ENCODE data around the gene APOA5. TPM values are rescaled to one million over a fixed set of nuclear protein-coding genes. Genes with fewer than 3 reads are reported as not detected.

Gene APOA5
- total and polyA plus RNA-seq, 2 experiments from 2014 or later: 0.18 to 0.35 TPM

DNA sequence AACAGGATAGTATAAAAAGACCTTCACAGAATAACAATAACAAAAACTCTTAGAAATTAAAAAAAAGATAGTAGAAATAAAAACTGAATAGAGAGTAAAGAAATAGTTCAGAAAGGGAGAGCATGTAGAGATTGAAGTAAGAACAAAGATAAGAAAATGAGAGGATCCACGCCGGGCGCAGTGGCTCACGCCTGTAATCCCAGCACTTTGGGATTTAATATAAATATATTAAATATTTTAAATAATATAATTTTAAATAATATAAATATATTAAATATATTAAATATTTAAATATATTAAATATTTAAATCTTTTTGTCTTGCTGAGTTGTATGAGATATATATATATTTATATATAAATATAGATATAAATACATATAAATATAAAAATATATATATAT is 20.4 kb upstream of the APOA5 start:
- Mint-ChIP-seq H3K9me3 (no peaks in the 10 kb centered on the region), H3K36me3 (ENCODE audit: low read depth) (no peaks in the 10 kb centered on the region), H3K27ac (no peak overlapping the region), H3K4me1 (no peaks in the 10 kb centered on the region; the same call in 2 of the 3 replicates), H3K27me3 (ENCODE audit: insufficient read depth, low read depth, poor library complexity) (peaks cover 6% of the 10 kb centered on the region), H3K4me3 (no peak overlapping the region)
- no peaks in the 10 kb centered on the region for H3K36me3 ChIP-seq (ENCODE audit: insufficient read depth)
- H3K9me2 ChIP-seq (ENCODE audit: insufficient read depth): no peaks in the 10 kb centered on the region
- no peak overlapping the region for H2AFZ ChIP-seq
- no peaks in the 10 kb centered on the region for H3K4me1 ChIP-seq (ENCODE audit: insufficient read depth)
- DNase-seq (ENCODE audit: low spot score) (no peak), ATAC-seq (no peak)
- H3F3A ChIP-seq (replicated peaks; ENCODE audit: low read depth): no peaks in the 10 kb centered on the region
- H3K4me2 ChIP-seq: no peak overlapping the region
- H3K79me2 ChIP-seq (replicated peaks; ENCODE audit: insufficient read depth): no peaks in the 10 kb centered on the region
- TF ChIP-seq ZNF331 (CRISPR knock-in tag; IDR thresholded peaks at IDR 0.05; ENCODE audit: low read depth) (no peak), EZH2phosphoT487 (IDR thresholded peaks at IDR 0.05; ENCODE audit: unreplicated experiment) (no peak), EZH2 (IDR thresholded peaks at IDR 0.05; ENCODE audit: low read depth, unreplicated experiment) (no peak), CREB1 (CRISPR knock-in tag; IDR thresholded peaks at IDR 0.05; ENCODE audit: low read depth) (no peak), JUNB (IDR thresholded peaks at IDR 0.05; ENCODE audit: unreplicated experiment) (no peak), NANOG (IDR thresholded peaks at IDR 0.05; ENCODE audit: borderline replicate concordance) (no peak), STAT1 (IDR thresholded peaks at IDR 0.05; ENCODE audit: unreplicated experiment) (no peak), POLR2AphosphoS5 (IDR thresholded peaks at IDR 0.05; ENCODE audit: low read depth) (no peak), ZNF114 (CRISPR knock-in tag; IDR thresholded peaks at IDR 0.05) (no peak)
- TF ChIP-seq, protein P1, sequence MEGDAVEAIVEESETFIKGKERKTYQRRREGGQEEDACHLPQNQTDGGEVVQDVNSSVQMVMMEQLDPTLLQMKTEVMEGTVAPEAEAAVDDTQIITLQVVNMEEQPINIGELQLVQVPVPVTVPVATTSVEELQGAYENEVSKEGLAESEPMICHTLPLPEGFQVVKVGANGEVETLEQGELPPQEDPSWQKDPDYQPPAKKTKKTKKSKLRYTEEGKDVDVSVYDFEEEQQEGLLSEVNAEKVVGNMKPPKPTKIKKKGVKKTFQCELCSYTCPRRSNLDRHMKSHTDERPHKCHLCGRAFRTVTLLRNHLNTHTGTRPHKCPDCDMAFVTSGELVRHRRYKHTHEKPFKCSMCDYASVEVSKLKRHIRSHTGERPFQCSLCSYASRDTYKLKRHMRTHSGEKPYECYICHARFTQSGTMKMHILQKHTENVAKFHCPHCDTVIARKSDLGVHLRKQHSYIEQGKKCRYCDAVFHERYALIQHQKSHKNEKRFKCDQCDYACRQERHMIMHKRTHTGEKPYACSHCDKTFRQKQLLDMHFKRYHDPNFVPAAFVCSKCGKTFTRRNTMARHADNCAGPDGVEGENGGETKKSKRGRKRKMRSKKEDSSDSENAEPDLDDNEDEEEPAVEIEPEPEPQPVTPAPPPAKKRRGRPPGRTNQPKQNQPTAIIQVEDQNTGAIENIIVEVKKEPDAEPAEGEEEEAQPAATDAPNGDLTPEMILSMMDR (conservative IDR thresholded peaks at IDR 0.05; ENCODE audit: low read depth in 2 of 2): no peak
- TF ChIP-seq, protein P2, sequence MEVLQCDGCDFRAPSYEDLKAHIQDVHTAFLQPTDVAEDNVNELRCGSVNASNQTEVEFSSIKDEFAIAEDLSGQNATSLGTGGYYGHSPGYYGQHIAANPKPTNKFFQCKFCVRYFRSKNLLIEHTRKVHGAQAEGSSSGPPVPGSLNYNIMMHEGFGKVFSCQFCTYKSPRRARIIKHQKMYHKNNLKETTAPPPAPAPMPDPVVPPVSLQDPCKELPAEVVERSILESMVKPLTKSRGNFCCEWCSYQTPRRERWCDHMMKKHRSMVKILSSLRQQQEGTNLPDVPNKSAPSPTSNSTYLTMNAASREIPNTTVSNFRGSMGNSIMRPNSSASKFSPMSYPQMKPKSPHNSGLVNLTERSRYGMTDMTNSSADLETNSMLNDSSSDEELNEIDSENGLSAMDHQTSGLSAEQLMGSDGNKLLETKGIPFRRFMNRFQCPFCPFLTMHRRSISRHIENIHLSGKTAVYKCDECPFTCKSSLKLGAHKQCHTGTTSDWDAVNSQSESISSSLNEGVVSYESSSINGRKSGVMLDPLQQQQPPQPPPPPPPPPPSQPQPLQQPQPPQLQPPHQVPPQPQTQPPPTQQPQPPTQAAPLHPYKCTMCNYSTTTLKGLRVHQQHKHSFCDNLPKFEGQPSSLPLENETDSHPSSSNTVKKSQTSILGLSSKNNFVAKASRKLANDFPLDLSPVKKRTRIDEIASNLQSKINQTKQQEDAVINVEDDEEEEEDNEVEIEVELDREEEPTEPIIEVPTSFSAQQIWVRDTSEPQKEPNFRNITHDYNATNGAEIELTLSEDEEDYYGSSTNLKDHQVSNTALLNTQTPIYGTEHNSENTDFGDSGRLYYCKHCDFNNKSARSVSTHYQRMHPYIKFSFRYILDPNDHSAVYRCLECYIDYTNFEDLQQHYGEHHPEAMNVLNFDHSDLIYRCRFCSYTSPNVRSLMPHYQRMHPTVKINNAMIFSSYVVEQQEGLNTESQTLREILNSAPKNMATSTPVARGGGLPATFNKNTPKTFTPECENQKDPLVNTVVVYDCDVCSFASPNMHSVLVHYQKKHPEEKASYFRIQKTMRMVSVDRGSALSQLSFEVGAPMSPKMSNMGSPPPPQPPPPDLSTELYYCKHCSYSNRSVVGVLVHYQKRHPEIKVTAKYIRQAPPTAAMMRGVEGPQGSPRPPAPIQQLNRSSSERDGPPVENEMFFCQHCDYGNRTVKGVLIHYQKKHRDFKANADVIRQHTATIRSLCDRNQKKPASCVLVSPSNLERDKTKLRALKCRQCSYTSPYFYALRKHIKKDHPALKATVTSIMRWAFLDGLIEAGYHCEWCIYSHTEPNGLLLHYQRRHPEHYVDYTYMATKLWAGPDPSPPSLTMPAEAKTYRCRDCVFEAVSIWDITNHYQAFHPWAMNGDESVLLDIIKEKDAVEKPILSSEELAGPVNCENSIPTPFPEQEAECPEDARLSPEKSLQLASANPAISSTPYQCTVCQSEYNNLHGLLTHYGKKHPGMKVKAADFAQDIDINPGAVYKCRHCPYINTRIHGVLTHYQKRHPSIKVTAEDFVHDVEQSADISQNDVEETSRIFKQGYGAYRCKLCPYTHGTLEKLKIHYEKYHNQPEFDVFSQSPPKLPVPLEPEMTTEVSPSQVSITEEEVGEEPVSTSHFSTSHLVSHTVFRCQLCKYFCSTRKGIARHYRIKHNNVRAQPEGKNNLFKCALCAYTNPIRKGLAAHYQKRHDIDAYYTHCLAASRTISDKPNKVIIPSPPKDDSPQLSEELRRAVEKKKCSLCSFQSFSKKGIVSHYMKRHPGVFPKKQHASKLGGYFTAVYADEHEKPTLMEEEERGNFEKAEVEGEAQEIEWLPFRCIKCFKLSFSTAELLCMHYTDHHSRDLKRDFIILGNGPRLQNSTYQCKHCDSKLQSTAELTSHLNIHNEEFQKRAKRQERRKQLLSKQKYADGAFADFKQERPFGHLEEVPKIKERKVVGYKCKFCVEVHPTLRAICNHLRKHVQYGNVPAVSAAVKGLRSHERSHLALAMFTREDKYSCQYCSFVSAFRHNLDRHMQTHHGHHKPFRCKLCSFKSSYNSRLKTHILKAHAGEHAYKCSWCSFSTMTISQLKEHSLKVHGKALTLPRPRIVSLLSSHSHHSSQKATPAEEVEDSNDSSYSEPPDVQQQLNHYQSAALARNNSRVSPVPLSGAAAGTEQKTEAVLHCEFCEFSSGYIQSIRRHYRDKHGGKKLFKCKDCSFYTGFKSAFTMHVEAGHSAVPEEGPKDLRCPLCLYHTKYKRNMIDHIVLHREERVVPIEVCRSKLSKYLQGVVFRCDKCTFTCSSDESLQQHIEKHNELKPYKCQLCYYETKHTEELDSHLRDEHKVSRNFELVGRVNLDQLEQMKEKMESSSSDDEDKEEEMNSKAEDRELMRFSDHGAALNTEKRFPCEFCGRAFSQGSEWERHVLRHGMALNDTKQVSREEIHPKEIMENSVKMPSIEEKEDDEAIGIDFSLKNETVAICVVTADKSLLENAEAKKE (CRISPR knock-in tag; IDR thresholded peaks at IDR 0.05): no peak
- TF ChIP-seq, protein P3, sequence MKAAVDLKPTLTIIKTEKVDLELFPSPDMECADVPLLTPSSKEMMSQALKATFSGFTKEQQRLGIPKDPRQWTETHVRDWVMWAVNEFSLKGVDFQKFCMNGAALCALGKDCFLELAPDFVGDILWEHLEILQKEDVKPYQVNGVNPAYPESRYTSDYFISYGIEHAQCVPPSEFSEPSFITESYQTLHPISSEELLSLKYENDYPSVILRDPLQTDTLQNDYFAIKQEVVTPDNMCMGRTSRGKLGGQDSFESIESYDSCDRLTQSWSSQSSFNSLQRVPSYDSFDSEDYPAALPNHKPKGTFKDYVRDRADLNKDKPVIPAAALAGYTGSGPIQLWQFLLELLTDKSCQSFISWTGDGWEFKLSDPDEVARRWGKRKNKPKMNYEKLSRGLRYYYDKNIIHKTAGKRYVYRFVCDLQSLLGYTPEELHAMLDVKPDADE (IDR thresholded peaks at IDR 0.05): no peak
- TF ChIP-seq, protein P4, sequence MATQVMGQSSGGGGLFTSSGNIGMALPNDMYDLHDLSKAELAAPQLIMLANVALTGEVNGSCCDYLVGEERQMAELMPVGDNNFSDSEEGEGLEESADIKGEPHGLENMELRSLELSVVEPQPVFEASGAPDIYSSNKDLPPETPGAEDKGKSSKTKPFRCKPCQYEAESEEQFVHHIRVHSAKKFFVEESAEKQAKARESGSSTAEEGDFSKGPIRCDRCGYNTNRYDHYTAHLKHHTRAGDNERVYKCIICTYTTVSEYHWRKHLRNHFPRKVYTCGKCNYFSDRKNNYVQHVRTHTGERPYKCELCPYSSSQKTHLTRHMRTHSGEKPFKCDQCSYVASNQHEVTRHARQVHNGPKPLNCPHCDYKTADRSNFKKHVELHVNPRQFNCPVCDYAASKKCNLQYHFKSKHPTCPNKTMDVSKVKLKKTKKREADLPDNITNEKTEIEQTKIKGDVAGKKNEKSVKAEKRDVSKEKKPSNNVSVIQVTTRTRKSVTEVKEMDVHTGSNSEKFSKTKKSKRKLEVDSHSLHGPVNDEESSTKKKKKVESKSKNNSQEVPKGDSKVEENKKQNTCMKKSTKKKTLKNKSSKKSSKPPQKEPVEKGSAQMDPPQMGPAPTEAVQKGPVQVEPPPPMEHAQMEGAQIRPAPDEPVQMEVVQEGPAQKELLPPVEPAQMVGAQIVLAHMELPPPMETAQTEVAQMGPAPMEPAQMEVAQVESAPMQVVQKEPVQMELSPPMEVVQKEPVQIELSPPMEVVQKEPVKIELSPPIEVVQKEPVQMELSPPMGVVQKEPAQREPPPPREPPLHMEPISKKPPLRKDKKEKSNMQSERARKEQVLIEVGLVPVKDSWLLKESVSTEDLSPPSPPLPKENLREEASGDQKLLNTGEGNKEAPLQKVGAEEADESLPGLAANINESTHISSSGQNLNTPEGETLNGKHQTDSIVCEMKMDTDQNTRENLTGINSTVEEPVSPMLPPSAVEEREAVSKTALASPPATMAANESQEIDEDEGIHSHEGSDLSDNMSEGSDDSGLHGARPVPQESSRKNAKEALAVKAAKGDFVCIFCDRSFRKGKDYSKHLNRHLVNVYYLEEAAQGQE (IDR thresholded peaks at IDR 0.05; ENCODE audit: unreplicated experiment): no peak
- H4K20me1 ChIP-seq (replicated peaks; ENCODE audit: insufficient read depth): no peaks in the 10 kb centered on the region
- no peaks in the 10 kb centered on the region for H3K27me3 ChIP-seq (ENCODE audit: insufficient read depth)
- no peak overlapping the region for H3K27ac ChIP-seq (ENCODE audit: low read depth)
- no peak overlapping the region for H3K4me3 ChIP-seq
